HepG2 (cell line): Measurements from ENCODE around the gene SLC22A12. TPM values are rescaled to one million over a fixed set of nuclear protein-coding genes. Genes with fewer than 3 reads are reported as not detected.

Experiments used
- ATAC-seq: fragments of 200-7000 bp; cut with Tn5 transposase; 3 replicates; pipeline ENCODE4 v1.9.1; 2020; ENCODE audit warnings: mild to moderate bottlenecking, moderate library complexity
- BruUV-seq: library from RNA; stranded (reverse); fragments of 400-500 nt; replicated peaks from 2 replicates; lab custom pipeline; 2021; lab: Mats Ljungman, UMichigan
- CTCF ChIA-PET: fragments of 300-600 bp; formaldehyde crosslinking; extraction: SDS; loops from one replicate; lab custom pipeline; 2021; ENCODE audit warnings: low total read pairs, inconsistent platforms, low intra/inter-chr PET ratio; lab: Yijun Ruan, JAX
- POLR2A ChIA-PET: fragments of 350-600 bp; sonication (Branson Sonifier 250); formaldehyde crosslinking; loops from one replicate; lab custom pipeline; 2020; ENCODE audit warnings: antibody characterized with exemption, inconsistent platforms; lab: Yijun Ruan, JAX
- DNase-seq: peaks from one replicate; pipeline ENCODE4 v3.0.0-alpha.2; 2015; ENCODE audit warnings: low spot score
- FAIRE-seq: peaks from 3 replicates; lab custom pipeline; 2011; peaks lifted over from hg19 to GRCh38; lab: Jason Lieb, UNC
- H2AFZ ChIP-seq: one replicate; pipeline ENCODE4 v1.6.1; 2011; ENCODE audit warnings: low read length, inconsistent platforms
- H3K27ac ChIP-seq: fragments of 300-600 bp; 3 replicates; pipeline ENCODE4 v1.8.0; 2011; ENCODE audit warnings: mixed run types, mild to moderate bottlenecking, mixed read lengths, low read length, inconsistent platforms; ENCODE audit not compliant: insufficient read depth; ENCODE audit errors: extremely low read length
- H3K27me3 ChIP-seq, 2 experiments: fragments of 200-600 bp in 1 of 2; 2 replicates in 1 of 2; 3 replicates in 1 of 2; pipeline versions ENCODE4 v1.6.0 to v1.8.0; 2011; ENCODE audit warnings: low read length in 2 of 2, mild to moderate bottlenecking in 2 of 2, moderate library complexity in 2 of 2, inconsistent platforms in 1 of 2; ENCODE audit not compliant: insufficient read depth in 2 of 2, control insufficient read depth in 1 of 2
- H3K36me3 ChIP-seq, 2 experiments: fragments of 200-600 bp in 1 of 2; replicated peaks in 1 of 2; 2 replicates in 1 of 2; 3 replicates in 1 of 2; pipeline versions ENCODE4 v1.5.1 to v1.8.0; 2011; ENCODE audit warnings: low read length in 2 of 2, inconsistent platforms in 1 of 2; ENCODE audit not compliant: insufficient read depth in 2 of 2, control insufficient read depth in 1 of 2
- H3K4me1 ChIP-seq: 2 replicates; pipeline ENCODE4 v1.5.1; 2012; ENCODE audit warnings: low read length, inconsistent platforms; ENCODE audit not compliant: insufficient read depth
- H3K4me2 ChIP-seq: 2 replicates; pipeline ENCODE4 v1.6.0; 2011; ENCODE audit warnings: low read depth, low read length, inconsistent platforms
- H3K4me3 ChIP-seq, 3 experiments: fragments of 200-600 bp in 1 of 3; sonication (generic), shearing (Covaris generic) in 1 of 3; replicated peaks in 1 of 3; 2 replicates each; pipeline ENCODE4 v1.5.1; 2011 to 2016; ENCODE audit warnings: low read length in 3 of 3, inconsistent platforms in 2 of 3, low read depth in 2 of 3, mild to moderate bottlenecking in 2 of 3, control low read depth in 1 of 3, mixed read lengths in 1 of 3; ENCODE audit not compliant: insufficient read depth in 1 of 3
- H3K79me2 ChIP-seq: one replicate; pipeline ENCODE4 v1.6.1; 2011; ENCODE audit warnings: low read length, inconsistent platforms; ENCODE audit not compliant: insufficient read depth
- H3K9ac ChIP-seq: 2 replicates; pipeline ENCODE4 v1.6.0; 2011; ENCODE audit warnings: mild to moderate bottlenecking, low read depth, low read length, inconsistent platforms; ENCODE audit not compliant: insufficient read depth
- H3K9me3 ChIP-seq: 2 replicates; pipeline ENCODE4 v1.5.1; 2012; ENCODE audit warnings: mild to moderate bottlenecking, low read length
- H4K20me1 ChIP-seq: 2 replicates; pipeline ENCODE4 v1.6.0; 2011; ENCODE audit warnings: inconsistent platforms, mild to moderate bottlenecking, low read length, moderate library complexity; ENCODE audit not compliant: insufficient read depth
- CSRNP1 ChIP-seq: sonication (generic); formaldehyde crosslinking; IDR thresholded peaks from 2 replicates; pipeline ENCODE4 v1.8.1; 2023; ENCODE audit warnings: mild to moderate bottlenecking, missing genetic modification reagents
- FOXM1 ChIP-seq: sonication (generic); formaldehyde crosslinking; IDR thresholded peaks from 2 replicates; pipeline ENCODE4 v1.5.0; 2020; ENCODE audit warnings: missing genetic modification reagents
- MBNL3 ChIP-seq: fragments of 250-450 bp; sonication (Bioruptor Pico); conservative IDR thresholded peaks from 2 replicates; pipeline ENCODE4 v1.8.0; 2022; ENCODE audit warnings: mild to moderate bottlenecking, inconsistent platforms
- MLX ChIP-seq: IDR thresholded peaks from 2 replicates; pipeline ENCODE4 v1.6.1; 2016
- NFYC ChIP-seq: IDR thresholded peaks from 2 replicates; pipeline ENCODE4 v1.6.1; 2016; ENCODE audit warnings: missing genetic modification reagents, missing compliant biosample characterization
- POLR2AphosphoS2 ChIP-seq: IDR thresholded peaks from 2 replicates; pipeline ENCODE4 v1.6.1; 2011; ENCODE audit warnings: low read depth, low read length, improper control_type of control experiment
- RBM39 ChIP-seq: fragments of 200-400 bp; formaldehyde crosslinking; IDR thresholded peaks from one replicate; pipeline ENCODE4 v1.6.1; 2018; ENCODE audit warnings: antibody characterized with exemption, mild to moderate bottlenecking, low read depth, low read length; ENCODE audit not compliant: poor library complexity, severe bottlenecking
- TFAP4 ChIP-seq: sonication (generic); IDR thresholded peaks from 2 replicates; pipeline ENCODE4 v1.6.1; 2016; ENCODE audit warnings: low read depth, borderline replicate concordance
- THAP8 ChIP-seq: sonication (generic); formaldehyde crosslinking; IDR thresholded peaks from 2 replicates; pipeline ENCODE4 v1.5.1; 2020; ENCODE audit warnings: missing genetic modification reagents, mild to moderate bottlenecking, borderline replicate concordance
- TSC22D2 ChIP-seq: sonication (generic); formaldehyde crosslinking; IDR thresholded peaks from 2 replicates; pipeline ENCODE4 v1.5.1; 2020; ENCODE audit warnings: missing genetic modification reagents, mild to moderate bottlenecking, borderline replicate concordance
- ZNF292 ChIP-seq: sonication (generic); formaldehyde crosslinking; IDR thresholded peaks from 2 replicates; pipeline ENCODE4 v1.8.1; 2022; ENCODE audit warnings: mild to moderate bottlenecking, low read depth, missing genetic modification reagents, borderline replicate concordance
- ZNF30 ChIP-seq: sonication (generic); formaldehyde crosslinking; IDR thresholded peaks from 2 replicates; pipeline ENCODE4 v1.5.0; 2020; ENCODE audit warnings: mild to moderate bottlenecking, missing genetic modification reagents
- ZNF629 ChIP-seq: sonication (generic); formaldehyde crosslinking; conservative IDR thresholded peaks from 2 replicates; pipeline ENCODE4 v1.5.0; 2020; ENCODE audit warnings: missing genetic modification reagents
- ZNF841 ChIP-seq: sonication (generic); formaldehyde crosslinking; IDR thresholded peaks from 2 replicates; pipeline ENCODE4 v1.8.1; 2023; ENCODE audit warnings: missing genetic modification reagents, borderline replicate concordance
- ZSCAN12 ChIP-seq: sonication (generic); formaldehyde crosslinking; IDR thresholded peaks from 2 replicates; pipeline ENCODE4 v1.9.0; 2021; ENCODE audit warnings: mild to moderate bottlenecking, missing genetic modification reagents
- WGBS: methylation state at CpG from one replicate; pipeline ENCODE4 v1.1.6; 2017; ENCODE audit warnings: low lambda C conversion rate; 5-methylcytosine and 5-hydroxymethylcytosine counted together
- in situ Hi-C: cut with HindIII; loops from 2 replicates; pipeline ENCODE4 v1.10.0; 2017; ENCODE audit warnings: low pct_unique_long_range_greater_than_20kb; ENCODE audit not compliant: extremely low pct_ligation_motif_present
- intact Hi-C: fragments of 100-400 bp; cut with micrococcal nuclease; formaldehyde crosslinking; loops from one replicate; pipeline ENCODE4 v1.10.0; 2022; ENCODE audit not compliant: unreplicated experiment
- polyA plus RNA-seq, 8 experiments: library from polyadenylated mRNA; depleted of rRNA in 3 of 8; stranded (reverse) in 7 of 8; unstranded in 1 of 8; fragments of >200 nt; fragmentation: Illumina TruSeq in 4 of 8; extraction: Trizol in 4 of 8; gene quantifications; 2 replicates each; pipeline versions ENCODE4 v1.2.1 to v1.2.3, GENCODE V29; 2011 to 2016; ENCODE audit warnings: low read depth in 4 of 8, missing spikeins in 1 of 8, mixed read lengths in 1 of 8; ENCODE audit not compliant: insufficient read depth in 1 of 8
- total RNA-seq, 5 experiments: library from RNA; depleted of rRNA; stranded (reverse); fragments of >200 nt; fragmentation: Illumina TruSeq; extraction: Trizol; gene quantifications; 2 replicates each; pipeline ENCODE4 v1.2.3, GENCODE V29; 2016; ENCODE audit warnings: low read depth in 1 of 5
- TF ChIP-seq, protein P1 (sequence below): sonication (generic); formaldehyde crosslinking; IDR thresholded peaks from 2 replicates; pipeline ENCODE4 v1.4.0; 2020; ENCODE audit warnings: mild to moderate bottlenecking, missing genetic modification reagents

The SLC22A12 gene
- total and polyA plus RNA-seq, 2 of the 13 experiments (the other 11 are each of a cell fraction or from before 2014, with no cell fraction given) = not detected

DNA sequence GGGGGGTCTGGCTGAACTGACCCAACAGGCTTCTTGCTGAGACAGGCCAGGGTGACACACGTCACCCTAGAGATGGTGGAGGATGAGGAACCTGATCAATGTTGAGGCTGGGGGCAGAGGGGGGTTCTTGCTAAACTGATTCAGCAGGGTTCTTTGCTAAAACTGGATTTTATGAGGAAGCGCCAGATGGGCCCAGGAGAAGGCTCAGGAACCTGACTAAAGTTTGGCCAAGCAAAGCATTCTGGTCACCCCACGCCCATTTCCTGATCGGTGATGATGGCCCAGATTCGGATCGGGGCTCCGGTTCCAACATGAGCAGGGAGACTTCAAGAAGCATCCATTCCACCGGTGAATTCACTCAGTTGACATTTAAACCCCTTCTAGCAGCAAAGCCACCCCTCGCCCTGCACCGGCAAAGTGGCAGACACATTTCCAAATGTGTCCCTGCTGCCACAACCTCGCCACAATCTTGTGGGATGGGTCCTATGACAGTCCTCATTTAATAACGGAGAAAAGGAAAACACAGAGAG, 34.2 kb upstream of the SLC22A12 start:
- Histone ChIP-seq H3K79me2 (no peaks in the 10 kb centered on the region), H4K20me1 (no peaks in the 10 kb centered on the region), H3K9me3 (0 out of 2 replicates have a peak, but pooled peaks cover 3% of the 10 kb centered on the region), H3K4me1 (peaks cover 55% of the 10 kb centered on the region), H3K27ac (no peak overlapping the region), H2AFZ (no peak overlapping the region), H3K27me3 (peaks cover 0 to 6% of the 10 kb centered on the region in 2 experiments; a peak in 1 of 5 replicates), H3K9ac (no peak overlapping the region), H3K4me3 (no peak overlapping the region), H3K4me2 (no peak overlapping the region; the same call in 1 of the 2 replicates), H3K36me3 (no peaks in the 10 kb centered on the region)
- BruUV-seq = no TSS peak
- 99% methylated on average over 12 of the region's 12 CpGs for WGBS
- ATAC-seq = no peak
- no peak for FAIRE-seq
- ChIA-PET CTCF (no interaction called here), POLR2A (no interaction called here)
- no peak for DNase-seq
- TF ChIP-seq MLX = no peak
- TF ChIP-seq ZSCAN12 (CRISPR knock-in tag) = no peak
- no peak for TF ChIP-seq THAP8 (CRISPR knock-in tag)
- TF ChIP-seq TSC22D2 (CRISPR knock-in tag) = no peak
- TF ChIP-seq ZNF30 (CRISPR knock-in tag) = no peak
- no peak for TF ChIP-seq TFAP4
- TF ChIP-seq ZNF841 (CRISPR knock-in tag) = no peak
- TF ChIP-seq CSRNP1 = no peak
- no peak for TF ChIP-seq RBM39
- TF ChIP-seq POLR2AphosphoS2 = no peak
- no peak for TF ChIP-seq MBNL3 (CRISPR knock-in tag)
- TF ChIP-seq FOXM1 (CRISPR knock-in tag) = no peak
- no peak for TF ChIP-seq ZNF292 (CRISPR knock-in tag)
- no peak for TF ChIP-seq ZNF629 (CRISPR knock-in tag)
- TF ChIP-seq NFYC (CRISPR knock-in tag) = no peak
- TF ChIP-seq, protein P1, sequence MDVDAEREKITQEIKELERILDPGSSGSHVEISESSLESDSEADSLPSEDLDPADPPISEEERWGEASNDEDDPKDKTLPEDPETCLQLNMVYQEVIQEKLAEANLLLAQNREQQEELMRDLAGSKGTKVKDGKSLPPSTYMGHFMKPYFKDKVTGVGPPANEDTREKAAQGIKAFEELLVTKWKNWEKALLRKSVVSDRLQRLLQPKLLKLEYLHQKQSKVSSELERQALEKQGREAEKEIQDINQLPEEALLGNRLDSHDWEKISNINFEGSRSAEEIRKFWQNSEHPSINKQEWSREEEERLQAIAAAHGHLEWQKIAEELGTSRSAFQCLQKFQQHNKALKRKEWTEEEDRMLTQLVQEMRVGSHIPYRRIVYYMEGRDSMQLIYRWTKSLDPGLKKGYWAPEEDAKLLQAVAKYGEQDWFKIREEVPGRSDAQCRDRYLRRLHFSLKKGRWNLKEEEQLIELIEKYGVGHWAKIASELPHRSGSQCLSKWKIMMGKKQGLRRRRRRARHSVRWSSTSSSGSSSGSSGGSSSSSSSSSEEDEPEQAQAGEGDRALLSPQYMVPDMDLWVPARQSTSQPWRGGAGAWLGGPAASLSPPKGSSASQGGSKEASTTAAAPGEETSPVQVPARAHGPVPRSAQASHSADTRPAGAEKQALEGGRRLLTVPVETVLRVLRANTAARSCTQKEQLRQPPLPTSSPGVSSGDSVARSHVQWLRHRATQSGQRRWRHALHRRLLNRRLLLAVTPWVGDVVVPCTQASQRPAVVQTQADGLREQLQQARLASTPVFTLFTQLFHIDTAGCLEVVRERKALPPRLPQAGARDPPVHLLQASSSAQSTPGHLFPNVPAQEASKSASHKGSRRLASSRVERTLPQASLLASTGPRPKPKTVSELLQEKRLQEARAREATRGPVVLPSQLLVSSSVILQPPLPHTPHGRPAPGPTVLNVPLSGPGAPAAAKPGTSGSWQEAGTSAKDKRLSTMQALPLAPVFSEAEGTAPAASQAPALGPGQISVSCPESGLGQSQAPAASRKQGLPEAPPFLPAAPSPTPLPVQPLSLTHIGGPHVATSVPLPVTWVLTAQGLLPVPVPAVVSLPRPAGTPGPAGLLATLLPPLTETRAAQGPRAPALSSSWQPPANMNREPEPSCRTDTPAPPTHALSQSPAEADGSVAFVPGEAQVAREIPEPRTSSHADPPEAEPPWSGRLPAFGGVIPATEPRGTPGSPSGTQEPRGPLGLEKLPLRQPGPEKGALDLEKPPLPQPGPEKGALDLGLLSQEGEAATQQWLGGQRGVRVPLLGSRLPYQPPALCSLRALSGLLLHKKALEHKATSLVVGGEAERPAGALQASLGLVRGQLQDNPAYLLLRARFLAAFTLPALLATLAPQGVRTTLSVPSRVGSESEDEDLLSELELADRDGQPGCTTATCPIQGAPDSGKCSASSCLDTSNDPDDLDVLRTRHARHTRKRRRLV (CRISPR knock-in tag) = no peak
- intact Hi-C loops = no loop called here
- in situ Hi-C loops = no loop called here
